SK-N-SH (cell line): ENCODE measurements around the gene SNTG2. TPM values are rescaled to one million over a fixed set of nuclear protein-coding genes. Genes with fewer than 3 reads are reported as not detected.

Experiments
- CTCF ChIA-PET: fragments of 300-600, 350-600 bp; formaldehyde crosslinking; extraction: SDS; loops from one replicate; lab custom pipeline; 2021; lab: Yijun Ruan, JAX
- POLR2A ChIA-PET: fragments of 350-600 bp; sonication (Branson Sonifier 250); formaldehyde crosslinking; extraction: SDS; loops from one replicate; lab custom pipeline; 2020; ENCODE audit warnings: antibody characterized with exemption, inconsistent platforms; lab: Yijun Ruan, JAX
- DNase-seq: peaks from one replicate; pipeline ENCODE4 v3.0.0; 2012
- H2AFZ ChIP-seq: fragments of 200-600 bp; sonication (generic); 2 replicates; pipeline ENCODE4 v1.8.1; 2016; ENCODE audit warnings: antibody characterized with exemption, mild to moderate bottlenecking, low read depth
- H3F3A ChIP-seq: fragments of 200-600 bp; sonication (generic); replicated peaks from 2 replicates; pipeline ENCODE3; 2016; ENCODE audit warnings: antibody characterized with exemption, mild to moderate bottlenecking; ENCODE audit not compliant: insufficient read depth
- H3K27ac ChIP-seq, 2 experiments: fragments of 200-500 bp in 1 of 2; fragments of 200-600 bp in 1 of 2; sonication (Bioruptor generic) in 1 of 2; sonication (generic), shearing (Covaris generic) in 1 of 2; 2 replicates each; pipeline versions ENCODE4 v1.5.1 to v1.6.1; 2014 to 2016; ENCODE audit warnings: low read depth in 2 of 2, inconsistent platforms in 1 of 2, low read length in 1 of 2, mild to moderate bottlenecking in 1 of 2, mixed read lengths in 1 of 2
- H3K27me3 ChIP-seq: fragments of 200-600 bp; sonication (generic), shearing (Covaris generic); 2 replicates; pipeline ENCODE4 v1.6.1; 2016; ENCODE audit warnings: mixed run types; ENCODE audit not compliant: insufficient read depth
- H3K36me3 ChIP-seq, 2 experiments: fragments of 200-500 bp in 1 of 2; fragments of 200-600 bp in 1 of 2; sonication (Bioruptor generic) in 1 of 2; sonication (generic) in 1 of 2; replicated peaks in 1 of 2; 2 replicates each; pipeline versions ENCODE3 to v1.5.1; 2014 to 2016; ENCODE audit warnings: low read length in 1 of 2, mild to moderate bottlenecking in 1 of 2; ENCODE audit not compliant: insufficient read depth in 2 of 2, control insufficient read depth in 1 of 2
- H3K4me1 ChIP-seq, 2 experiments: fragments of 200-500 bp in 1 of 2; fragments of 200-600 bp in 1 of 2; sonication (Bioruptor generic) in 1 of 2; sonication (generic), shearing (Covaris generic) in 1 of 2; 2 replicates each; pipeline versions ENCODE4 v1.5.1 to v1.6.1; 2014 to 2016; ENCODE audit warnings: low read depth in 1 of 2, low read length in 1 of 2, mixed run types in 1 of 2; ENCODE audit not compliant: insufficient read depth in 2 of 2, control insufficient read depth in 1 of 2
- H3K4me2 ChIP-seq: fragments of 200-600 bp; sonication (generic), shearing (Covaris generic); 2 replicates; pipeline ENCODE4 v1.6.1; 2017; ENCODE audit warnings: mixed run types
- H3K4me3 ChIP-seq, 2 experiments: fragments of 200-500 bp in 1 of 2; fragments of 200-600 bp in 1 of 2; sonication (Bioruptor generic) in 1 of 2; sonication (generic), shearing (Covaris generic) in 1 of 2; 2 replicates each; pipeline versions ENCODE4 v1.5.1 to v1.8.1; 2014 to 2016; ENCODE audit warnings: low read depth in 2 of 2, inconsistent platforms in 1 of 2, low read length in 1 of 2, mild to moderate bottlenecking in 1 of 2, mixed read lengths in 1 of 2, moderate library complexity in 1 of 2
- H3K79me2 ChIP-seq: fragments of 200-600 bp; sonication (generic); 2 replicates; pipeline ENCODE4 v1.8.1; 2017; ENCODE audit warnings: mild to moderate bottlenecking; ENCODE audit not compliant: insufficient read depth
- H3K9ac ChIP-seq: fragments of 200-600 bp; sonication (generic); 2 replicates; pipeline ENCODE4 v1.6.1; 2017; ENCODE audit warnings: mixed run types
- H3K9me2 ChIP-seq: fragments of 200-600 bp; sonication (generic); 2 replicates; pipeline ENCODE4 v1.6.1; 2017; ENCODE audit warnings: mixed run types
- H3K9me3 ChIP-seq: fragments of 200-600 bp; sonication (generic); 2 replicates; pipeline ENCODE4 v1.6.1; 2017; ENCODE audit warnings: mixed run types, mild to moderate bottlenecking, moderate library complexity
- H4K20me1 ChIP-seq: fragments of 200-600 bp; sonication (generic); 2 replicates; pipeline ENCODE4 v1.6.1; 2017; ENCODE audit warnings: mild to moderate bottlenecking, mixed run types; ENCODE audit not compliant: insufficient read depth
- EP300 ChIP-seq, 2 experiments: IDR thresholded peaks; 2 replicates each; pipeline versions ENCODE4 v1.4.0 to v1.6.1; 2012; ENCODE audit warnings: borderline replicate concordance in 1 of 2, low read depth in 1 of 2, low read length in 1 of 2
- EZH2phosphoT487 ChIP-seq: fragments of 200-600 bp; sonication (generic); IDR thresholded peaks from 2 replicates; pipeline ENCODE4 v1.6.1; 2017; ENCODE audit warnings: low read depth, mixed run types, mild to moderate bottlenecking, antibody characterized with exemption, moderate library complexity, borderline replicate concordance
- FOSL2 ChIP-seq: IDR thresholded peaks from 2 replicates; pipeline ENCODE4 v1.4.0; 2012; ENCODE audit warnings: low read depth, mild to moderate bottlenecking, moderate library complexity, borderline replicate concordance
- FOXM1 ChIP-seq: IDR thresholded peaks from 2 replicates; pipeline ENCODE4 v1.4.0; 2012; ENCODE audit warnings: low read depth, mild to moderate bottlenecking
- GABPA ChIP-seq: IDR thresholded peaks from 2 replicates; pipeline ENCODE4 v1.4.0; 2012; ENCODE audit warnings: low read depth, mild to moderate bottlenecking
- MAX ChIP-seq: IDR thresholded peaks from 2 replicates; pipeline ENCODE4 v1.4.0; 2012; ENCODE audit warnings: low read depth
- MXI1 ChIP-seq: IDR thresholded peaks from 2 replicates; pipeline ENCODE4 v1.6.1; 2012; ENCODE audit warnings: mild to moderate bottlenecking, low read depth, low read length, improper control_type of control experiment
- NFIC ChIP-seq: IDR thresholded peaks from 2 replicates; pipeline ENCODE4 v1.4.0; 2012; ENCODE audit warnings: borderline replicate concordance
- POLR2AphosphoS5 ChIP-seq: IDR thresholded peaks from 2 replicates; pipeline ENCODE4 v1.6.1; 2012; ENCODE audit warnings: low read depth, low read length
- RAD21 ChIP-seq: IDR thresholded peaks from 2 replicates; pipeline ENCODE4 v1.6.1; 2012; ENCODE audit warnings: mild to moderate bottlenecking, low read length
- RCOR1 ChIP-seq: fragments of 150-350 bp; IDR thresholded peaks from 2 replicates; pipeline ENCODE4 v1.6.1; 2017; ENCODE audit warnings: antibody characterized with exemption, low read length
- RXRA ChIP-seq: IDR thresholded peaks from 2 replicates; pipeline ENCODE4 v1.4.0; 2012; ENCODE audit warnings: low read depth, mild to moderate bottlenecking, borderline replicate concordance
- SIN3A ChIP-seq: IDR thresholded peaks from 2 replicates; pipeline ENCODE4 v1.6.1; 2012; ENCODE audit warnings: low read depth, mild to moderate bottlenecking, low read length, moderate library complexity, borderline replicate concordance
- SMC3 ChIP-seq: IDR thresholded peaks from 2 replicates; pipeline ENCODE4 v1.6.1; 2012; ENCODE audit warnings: low read depth, low read length, improper control_type of control experiment
- TEAD4 ChIP-seq: IDR thresholded peaks from 2 replicates; pipeline ENCODE4 v1.4.0; 2012; ENCODE audit warnings: mild to moderate bottlenecking, borderline replicate concordance; ENCODE audit not compliant: insufficient read depth
- YY1 ChIP-seq: IDR thresholded peaks from 2 replicates; pipeline ENCODE4 v1.4.0; 2012; ENCODE audit warnings: low read depth, mild to moderate bottlenecking
- WGBS: methylation state at CpG from one replicate; pipeline ENCODE4 v1.1.6; 2017; ENCODE audit warnings: low lambda C conversion rate; 5-methylcytosine and 5-hydroxymethylcytosine counted together
- polyA plus RNA-seq, 3 experiments: library from polyadenylated mRNA; depleted of rRNA; stranded (reverse); fragments of >200 nt; gene quantifications; 2 replicates each; pipeline ENCODE4 v1.2.3, GENCODE V29; 2012
- TF ChIP-seq, protein P1 (sequence below): IDR thresholded peaks from 2 replicates; pipeline ENCODE4 v1.4.0; 2012; ENCODE audit warnings: low read depth, borderline replicate concordance
- TF ChIP-seq, protein P2 (sequence below): fragments of 200-600 bp; sonication (generic); IDR thresholded peaks from 2 replicates; pipeline ENCODE4 v1.6.1; 2017; ENCODE audit warnings: antibody characterized with exemption, mild to moderate bottlenecking, moderate library complexity
- TF ChIP-seq, protein P3 (sequence below): fragments of 150-350 bp; IDR thresholded peaks from 2 replicates; pipeline ENCODE4 v1.6.1; 2016; ENCODE audit warnings: mild to moderate bottlenecking, low read depth, low read length
- TF ChIP-seq, protein P4 (sequence below): IDR thresholded peaks from 2 replicates; pipeline ENCODE4; 2012

Gene SNTG2
- polyA plus RNA-seq, 1 of the 3 experiments (the other 2 are of a cell fraction): not detected

DNA sequence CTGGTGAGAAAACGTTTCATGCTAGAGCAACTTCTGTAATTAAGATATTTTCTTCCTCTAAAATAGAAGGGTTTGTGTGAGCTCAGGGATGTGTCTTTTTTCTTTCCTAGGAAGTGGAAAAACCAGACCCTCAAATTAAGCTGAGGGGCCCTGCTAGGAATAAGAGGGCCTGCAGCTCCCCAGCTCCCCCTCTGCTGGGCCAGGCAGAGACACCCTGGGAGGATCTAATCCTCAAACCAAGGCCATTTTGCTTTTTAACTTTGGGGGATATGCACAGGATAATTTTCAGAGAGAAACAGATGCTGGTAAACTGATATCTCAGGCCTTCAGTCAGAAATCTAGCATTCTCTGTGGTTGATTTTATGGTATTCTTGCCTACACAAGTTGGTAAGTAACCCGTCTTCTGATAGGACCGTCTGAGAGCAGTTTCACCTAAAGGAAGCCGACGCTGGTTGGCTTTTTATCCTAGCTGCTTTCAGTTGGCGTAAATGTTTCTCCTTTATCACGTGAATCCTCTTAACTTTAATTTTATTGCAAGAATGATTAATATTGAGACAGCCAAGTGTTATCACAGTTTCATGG is 34.8 kb downstream of the SNTG2 start:
- Histone ChIP-seq H4K20me1 (no peaks in the 10 kb centered on the region), H3K36me3 (no peaks in the 10 kb centered on the region), H2AFZ (no peak overlapping the region), H3K9me3 (peaks cover 13% of the 10 kb centered on the region; the same call in 1 of the 2 replicates), H3K9ac (no peak overlapping the region), H3F3A (no peaks in the 10 kb centered on the region), H3K9me2 (no peaks in the 10 kb centered on the region), H3K4me3 (no peak overlapping the region), H3K27me3 (no peaks in the 10 kb centered on the region), H3K4me2 (no peak overlapping the region), H3K27ac (no peak overlapping the region), H3K4me1 (no peaks in the 10 kb centered on the region), H3K79me2 (no peaks in the 10 kb centered on the region)
- CTCF ChIA-PET: interaction anchor here (0.6 to 1.6 kb wide), 4 partner anchors 30 to 311 kb away, joined by 3 to 6 read pairs (median 4); no protein-coding TSS in a partner anchor
- no peak for TF ChIP-seq MAX
- no peak for TF ChIP-seq YY1
- TF ChIP-seq, protein P1, sequence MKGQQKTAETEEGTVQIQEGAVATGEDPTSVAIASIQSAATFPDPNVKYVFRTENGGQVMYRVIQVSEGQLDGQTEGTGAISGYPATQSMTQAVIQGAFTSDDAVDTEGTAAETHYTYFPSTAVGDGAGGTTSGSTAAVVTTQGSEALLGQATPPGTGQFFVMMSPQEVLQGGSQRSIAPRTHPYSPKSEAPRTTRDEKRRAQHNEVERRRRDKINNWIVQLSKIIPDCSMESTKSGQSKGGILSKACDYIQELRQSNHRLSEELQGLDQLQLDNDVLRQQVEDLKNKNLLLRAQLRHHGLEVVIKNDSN: no peak
- TF ChIP-seq, protein P2, sequence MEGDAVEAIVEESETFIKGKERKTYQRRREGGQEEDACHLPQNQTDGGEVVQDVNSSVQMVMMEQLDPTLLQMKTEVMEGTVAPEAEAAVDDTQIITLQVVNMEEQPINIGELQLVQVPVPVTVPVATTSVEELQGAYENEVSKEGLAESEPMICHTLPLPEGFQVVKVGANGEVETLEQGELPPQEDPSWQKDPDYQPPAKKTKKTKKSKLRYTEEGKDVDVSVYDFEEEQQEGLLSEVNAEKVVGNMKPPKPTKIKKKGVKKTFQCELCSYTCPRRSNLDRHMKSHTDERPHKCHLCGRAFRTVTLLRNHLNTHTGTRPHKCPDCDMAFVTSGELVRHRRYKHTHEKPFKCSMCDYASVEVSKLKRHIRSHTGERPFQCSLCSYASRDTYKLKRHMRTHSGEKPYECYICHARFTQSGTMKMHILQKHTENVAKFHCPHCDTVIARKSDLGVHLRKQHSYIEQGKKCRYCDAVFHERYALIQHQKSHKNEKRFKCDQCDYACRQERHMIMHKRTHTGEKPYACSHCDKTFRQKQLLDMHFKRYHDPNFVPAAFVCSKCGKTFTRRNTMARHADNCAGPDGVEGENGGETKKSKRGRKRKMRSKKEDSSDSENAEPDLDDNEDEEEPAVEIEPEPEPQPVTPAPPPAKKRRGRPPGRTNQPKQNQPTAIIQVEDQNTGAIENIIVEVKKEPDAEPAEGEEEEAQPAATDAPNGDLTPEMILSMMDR: no peak
- no peak for TF ChIP-seq MXI1
- TF ChIP-seq GABPA: no peak
- TF ChIP-seq NFIC: no peak
- TF ChIP-seq, protein P3, sequence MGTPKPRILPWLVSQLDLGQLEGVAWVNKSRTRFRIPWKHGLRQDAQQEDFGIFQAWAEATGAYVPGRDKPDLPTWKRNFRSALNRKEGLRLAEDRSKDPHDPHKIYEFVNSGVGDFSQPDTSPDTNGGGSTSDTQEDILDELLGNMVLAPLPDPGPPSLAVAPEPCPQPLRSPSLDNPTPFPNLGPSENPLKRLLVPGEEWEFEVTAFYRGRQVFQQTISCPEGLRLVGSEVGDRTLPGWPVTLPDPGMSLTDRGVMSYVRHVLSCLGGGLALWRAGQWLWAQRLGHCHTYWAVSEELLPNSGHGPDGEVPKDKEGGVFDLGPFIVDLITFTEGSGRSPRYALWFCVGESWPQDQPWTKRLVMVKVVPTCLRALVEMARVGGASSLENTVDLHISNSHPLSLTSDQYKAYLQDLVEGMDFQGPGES: no peak
- TF ChIP-seq RCOR1: no peak
- TF ChIP-seq FOXM1: no peak
- no peak for TF ChIP-seq POLR2AphosphoS5
- TF ChIP-seq FOSL2: no peak
- no peak for TF ChIP-seq EP300 (IDR thresholded peaks at IDR 0.05; ENCODE audit: borderline replicate concordance in 1 of 2, low read depth in 1 of 2, low read length in 1 of 2)
- TF ChIP-seq, protein P4, sequence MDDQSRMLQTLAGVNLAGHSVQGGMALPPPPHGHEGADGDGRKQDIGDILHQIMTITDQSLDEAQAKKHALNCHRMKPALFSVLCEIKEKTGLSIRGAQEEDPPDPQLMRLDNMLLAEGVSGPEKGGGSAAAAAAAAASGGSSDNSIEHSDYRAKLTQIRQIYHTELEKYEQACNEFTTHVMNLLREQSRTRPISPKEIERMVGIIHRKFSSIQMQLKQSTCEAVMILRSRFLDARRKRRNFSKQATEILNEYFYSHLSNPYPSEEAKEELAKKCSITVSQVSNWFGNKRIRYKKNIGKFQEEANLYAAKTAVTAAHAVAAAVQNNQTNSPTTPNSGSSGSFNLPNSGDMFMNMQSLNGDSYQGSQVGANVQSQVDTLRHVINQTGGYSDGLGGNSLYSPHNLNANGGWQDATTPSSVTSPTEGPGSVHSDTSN: no peak
- TF ChIP-seq SMC3: no peak
- no peak for TF ChIP-seq RAD21
- no peak for TF ChIP-seq SIN3A
- no peak for TF ChIP-seq TEAD4
- no peak for TF ChIP-seq RXRA
- no peak for TF ChIP-seq EZH2phosphoT487
- DNase-seq: peak; percentile 50
- POLR2A ChIA-PET: interaction anchor here (0.6 kb wide), 1 partner anchor 795 kb away, joined by 3 read pairs; no protein-coding TSS in a partner anchor
- WGBS: 33% methylated on average over 7 of the region's 7 CpGs
